Measurements from ENCODE around the gene GTF2H2C.

DNA sequence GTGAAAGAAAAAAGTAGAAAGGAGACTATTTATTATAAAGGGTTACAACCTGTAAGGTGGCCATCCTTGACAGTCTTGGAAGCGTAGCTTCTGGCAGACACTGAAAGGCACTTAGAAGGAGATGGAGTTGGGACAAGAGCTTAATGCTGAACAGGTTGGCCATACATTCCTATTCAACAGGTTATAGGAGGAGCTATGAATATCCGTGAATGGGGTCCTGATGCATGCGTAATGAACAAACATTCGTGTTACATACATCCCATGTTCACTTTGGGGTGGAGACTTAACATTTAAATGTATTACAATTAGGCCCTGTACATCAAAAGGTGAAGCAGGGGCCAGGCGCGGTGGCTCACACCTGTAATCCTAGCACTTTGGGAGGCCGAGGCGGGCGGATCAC, 33.3 kb upstream of the GTF2H2C start:
- no peak for TF ChIP-seq CTCF (IDR thresholded peaks at IDR 0.05; ENCODE audit: low read depth, low read length)
- no peak for TF ChIP-seq EZH2phosphoT487 (IDR thresholded peaks at IDR 0.05; ENCODE audit: low read depth)

All from OCI-LY3 (cell line).